ENCODE data around the gene RBFA. TPM values are rescaled to one million over a fixed set of nuclear protein-coding genes. Genes with fewer than 3 reads are reported as not detected.
"Not testable (repeated sequence)": the region's sequence is repeated elsewhere in the genome, so short reads cannot be mapped to it uniquely, and the experiment has no call there.

The RBFA gene
- total RNA-seq, 3 donors from 2014 or later: 35.2 to 42.3 (median 40.5) TPM

- no peaks in the 10 kb centered on the region for H3K36me3 ChIP-seq
- peaks cover 45 to 49% of the 10 kb centered on the region in 2 donors for H3K9me3 ChIP-seq
- H3K27me3 ChIP-seq: no peaks in the 10 kb centered on the region
- no peak overlapping the region for H3K4me3 ChIP-seq
- H3K4me1 ChIP-seq: no peaks in the 10 kb centered on the region
- DNase-seq (ENCODE audit: low spot score in 2 of 2): no peak
- TF ChIP-seq POLR2AphosphoS5 (IDR thresholded peaks at IDR 0.05) (no peak), CTCF (IDR thresholded peaks at IDR 0.05) (no peak), POLR2A (IDR thresholded peaks at IDR 0.05) (no peak)
- no peak overlapping the region for H3K27ac ChIP-seq
- intact Hi-C loops (cut with DNase I; ENCODE audit: low total_unique reads): no loop called here
These were observed 21.5 kb upstream of the RBFA start for GRCh38 chr18:80012714-80013113.

DNA sequence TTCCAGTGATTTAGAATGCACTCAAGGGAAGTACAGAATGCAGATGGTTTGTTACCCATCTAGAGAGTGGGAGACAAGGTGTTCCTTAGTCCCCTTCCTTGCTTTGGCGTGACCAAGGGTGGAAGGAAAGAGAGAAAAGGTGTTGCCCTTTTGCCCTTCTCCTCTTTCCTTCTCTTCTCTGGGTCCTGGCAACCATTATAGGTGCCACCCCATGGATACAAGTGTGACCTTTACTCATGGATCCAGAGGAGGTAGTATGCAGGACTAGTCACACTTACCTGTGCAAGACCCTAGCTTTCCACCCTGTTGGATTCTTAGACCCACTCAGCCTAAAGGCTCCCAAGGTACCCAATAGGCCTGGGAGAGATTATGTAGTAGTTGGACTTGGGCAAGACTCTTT lies 11.6 kb upstream of the RBFA start:
- no peak for TF ChIP-seq POLR2AphosphoS5 (IDR thresholded peaks at IDR 0.05)
- TF ChIP-seq POLR2A (IDR thresholded peaks at IDR 0.05): no peak
- H3K9me3 ChIP-seq: peaks cover 80 to 92% of the 10 kb centered on the region in 2 donors
- no peak overlapping the region for H3K27ac ChIP-seq
- no peak for DNase-seq (ENCODE audit: low spot score in 2 of 2)
- H3K36me3 ChIP-seq: no peaks in the 10 kb centered on the region
- H3K27me3 ChIP-seq: no peaks in the 10 kb centered on the region
- intact Hi-C loops (cut with DNase I; ENCODE audit: low total_unique reads): no loop called here
- no peaks in the 10 kb centered on the region for H3K4me1 ChIP-seq
- no peak overlapping the region for H3K4me3 ChIP-seq

GRCh38 chr18:80023173-80023572 lies 11.1 kb upstream of the RBFA start:
- Histone ChIP-seq H3K27ac (no peak overlapping the region), H3K4me1 (no peaks in the 10 kb centered on the region), H3K9me3 (peaks cover 80 to 95% of the 10 kb centered on the region in 2 donors)

GRCh38 chr18:80026363-80026762 lies 7.9 kb upstream of the RBFA start:
- Histone ChIP-seq H3K9me3 (peaks cover 64 to 79% of the 10 kb centered on the region in 2 donors), H3K4me1 (no peaks in the 10 kb centered on the region), H3K27me3 (no peaks in the 10 kb centered on the region), H3K4me3 (no peak overlapping the region), H3K36me3 (no peaks in the 10 kb centered on the region), H3K27ac (no peak overlapping the region)
- no peak for DNase-seq (ENCODE audit: low spot score in 2 of 2)
- intact Hi-C loops (cut with DNase I; ENCODE audit: low total_unique reads): no loop called here
- TF ChIP-seq POLR2AphosphoS5 (IDR thresholded peaks at IDR 0.05) (no peak), CTCF (IDR thresholded peaks at IDR 0.05) (no peak), POLR2A (IDR thresholded peaks at IDR 0.05) (no peak)

More at GRCh38 chr18:80023173-80023572, 11.1 kb upstream of the RBFA start:
- DNase-seq (ENCODE audit: low spot score in 2 of 2): no peak
- no peaks in the 10 kb centered on the region for H3K27me3 ChIP-seq
- TF ChIP-seq POLR2AphosphoS5 (IDR thresholded peaks at IDR 0.05): no peak
- TF ChIP-seq POLR2A (IDR thresholded peaks at IDR 0.05): no peak
- TF ChIP-seq CTCF (IDR thresholded peaks at IDR 0.05): no peak
- no peak overlapping the region for H3K4me3 ChIP-seq
- no peaks in the 10 kb centered on the region for H3K36me3 ChIP-seq
- intact Hi-C loops (cut with DNase I; ENCODE audit: low total_unique reads): no loop called here

DNA sequence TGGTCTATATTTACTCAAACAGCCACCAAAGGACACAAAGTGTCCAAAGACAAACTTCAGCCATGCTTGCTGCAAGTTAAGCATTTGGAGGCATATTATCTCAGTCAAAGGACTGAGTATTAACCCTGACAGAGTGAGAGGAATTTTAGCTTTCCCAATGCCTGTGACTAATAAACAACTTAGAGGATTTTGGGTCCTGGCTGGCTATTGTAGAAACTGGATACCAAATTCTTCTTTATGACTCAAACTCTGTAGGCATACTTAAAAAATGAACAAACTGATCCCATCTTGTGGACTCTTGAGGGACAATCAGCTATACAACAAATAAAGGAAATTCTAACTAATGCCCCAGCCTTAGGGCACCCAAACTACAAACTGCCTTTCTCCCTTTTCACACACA lies 6.5 kb upstream of the RBFA start:
- H3K27ac ChIP-seq; H3K4me3 ChIP-seq; H3K36me3 ChIP-seq; H3K27me3 ChIP-seq; intact Hi-C loops (cut with DNase I; ENCODE audit: low total_unique reads); H3K4me1 ChIP-seq; DNase-seq (ENCODE audit: low spot score in 2 of 2): not testable (repeated sequence)
- peaks cover 50 to 66% of the 10 kb centered on the region in 2 donors for H3K9me3 ChIP-seq

- no peaks in the 10 kb centered on the region for H3K4me1 ChIP-seq
- intact Hi-C loops (cut with DNase I; ENCODE audit: low total_unique reads): no loop called here
- no peak for DNase-seq (ENCODE audit: low spot score in 2 of 2)
- TF ChIP-seq POLR2A (IDR thresholded peaks at IDR 0.05) (no peak), POLR2AphosphoS5 (IDR thresholded peaks at IDR 0.05) (no peak)
- no peak overlapping the region for H3K4me3 ChIP-seq
- H3K27ac ChIP-seq: no peak overlapping the region
- H3K36me3 ChIP-seq: no peaks in the 10 kb centered on the region
- H3K9me3 ChIP-seq: peaks cover 31 to 46% of the 10 kb centered on the region in 2 donors
- H3K27me3 ChIP-seq: no peaks in the 10 kb centered on the region
These were observed 4.5 kb upstream of the RBFA start for GRCh38 chr18:80029690-80030089.
